ENCODE results near the gene KRT84. TPM values are rescaled to one million over a fixed set of nuclear protein-coding genes. Genes with fewer than 3 reads are reported as not detected.

The KRT84 gene
- polyA plus RNA-seq, 2 donors = 0.02 TPM; not detected in 1

- WGBS, 2 donors = 73% methylated on average over 5 of the region's 5 CpGs
- Histone ChIP-seq H3K4me3 (ENCODE audit: low read depth in 1 of 2, low read length in 2 of 2) (no peak overlapping the region), H3K4me1 (ENCODE audit: control insufficient read depth in 2 of 2, insufficient read depth in 2 of 2, low read length in 1 of 2) (peaks cover 0 to 3% of the 10 kb centered on the region in 2 donors), H3K9me3 (ENCODE audit: control insufficient read depth in 2 of 2, insufficient read depth in 1 of 2, low read depth in 1 of 2, low read length in 1 of 2) (no peaks in the 10 kb centered on the region), H3K27ac (ENCODE audit: low read depth in 2 of 2, low read length in 1 of 2) (no peak overlapping the region), H3K27me3 (ENCODE audit: control insufficient read depth in 1 of 2, insufficient read depth in 2 of 2, low read length in 2 of 2) (no peaks in the 10 kb centered on the region), H3K36me3 (ENCODE audit: control insufficient read depth in 2 of 2, insufficient read depth in 2 of 2, low read length in 1 of 2) (no peaks in the 10 kb centered on the region)
Measured at GRCh38 chr12:52358575-52359350, 26.7 kb downstream of the KRT84 start.

GRCh38 chr12:52356762-52357580 lies 28.5 kb downstream of the KRT84 start:
- Histone ChIP-seq H3K27ac (ENCODE audit: low read depth in 2 of 2, low read length in 1 of 2) (no peak overlapping the region), H3K36me3 (ENCODE audit: control insufficient read depth in 2 of 2, insufficient read depth in 2 of 2, low read length in 1 of 2) (no peaks in the 10 kb centered on the region), H3K4me3 (ENCODE audit: low read depth in 1 of 2, low read length in 2 of 2) (no peak overlapping the region), H3K27me3 (ENCODE audit: control insufficient read depth in 1 of 2, insufficient read depth in 2 of 2, low read length in 2 of 2) (no peaks in the 10 kb centered on the region), H3K9me3 (ENCODE audit: control insufficient read depth in 2 of 2, insufficient read depth in 1 of 2, low read depth in 1 of 2, low read length in 1 of 2) (no peaks in the 10 kb centered on the region), H3K4me1 (ENCODE audit: control insufficient read depth in 2 of 2, insufficient read depth in 2 of 2, low read length in 1 of 2) (peaks cover 0 to 7% of the 10 kb centered on the region in 2 donors)
- WGBS, 2 donors = 90 to 91% methylated on average over 18 to 20 of the region's 20 CpGs

GRCh38 chr12:52356031-52356761 lies 29.3 kb downstream of the KRT84 start:
- Histone ChIP-seq H3K9me3 (ENCODE audit: control insufficient read depth in 2 of 2, insufficient read depth in 1 of 2, low read depth in 1 of 2, low read length in 1 of 2) (no peaks in the 10 kb centered on the region), H3K4me1 (ENCODE audit: control insufficient read depth in 2 of 2, insufficient read depth in 2 of 2, low read length in 1 of 2) (peaks cover 0 to 7% of the 10 kb centered on the region in 2 donors), H3K27ac (ENCODE audit: low read depth in 2 of 2, low read length in 1 of 2) (no peak overlapping the region), H3K4me3 (ENCODE audit: low read depth in 1 of 2, low read length in 2 of 2) (no peak overlapping the region), H3K27me3 (ENCODE audit: control insufficient read depth in 1 of 2, insufficient read depth in 2 of 2, low read length in 2 of 2) (no peaks in the 10 kb centered on the region), H3K36me3 (ENCODE audit: control insufficient read depth in 2 of 2, insufficient read depth in 2 of 2, low read length in 1 of 2) (no peaks in the 10 kb centered on the region)
- WGBS, 2 donors = 91 to 92% methylated on average over 56 of the region's 56 CpGs

GRCh38 chr12:52355176-52355575 lies 30.3 kb downstream of the KRT84 start:
- Histone ChIP-seq H3K4me3 (ENCODE audit: low read depth in 1 of 2, low read length in 2 of 2) (no peak overlapping the region), H3K4me1 (ENCODE audit: control insufficient read depth in 2 of 2, insufficient read depth in 2 of 2, low read length in 1 of 2) (peaks cover 0 to 6% of the 10 kb centered on the region in 2 donors), H3K27me3 (ENCODE audit: control insufficient read depth in 1 of 2, insufficient read depth in 2 of 2, low read length in 2 of 2) (no peaks in the 10 kb centered on the region), H3K36me3 (ENCODE audit: control insufficient read depth in 2 of 2, insufficient read depth in 2 of 2, low read length in 1 of 2) (no peaks in the 10 kb centered on the region), H3K27ac (ENCODE audit: low read depth in 2 of 2, low read length in 1 of 2) (no peak overlapping the region), H3K9me3 (ENCODE audit: control insufficient read depth in 2 of 2, insufficient read depth in 1 of 2, low read depth in 1 of 2, low read length in 1 of 2) (no peaks in the 10 kb centered on the region)
- 93 to 94% methylated on average over 8 of the region's 8 CpGs for WGBS, 2 donors

- WGBS, 2 donors = 27 to 40% methylated on average over 5 of the region's 5 CpGs
- H3K27ac ChIP-seq (ENCODE audit: low read depth in 2 of 2, low read length in 1 of 2) = no peak overlapping the region
- H3K36me3 ChIP-seq (ENCODE audit: control insufficient read depth in 2 of 2, insufficient read depth in 2 of 2, low read length in 1 of 2) = no peaks in the 10 kb centered on the region
- H3K4me3 ChIP-seq (ENCODE audit: low read depth in 1 of 2, low read length in 2 of 2) = no peak overlapping the region
- H3K9me3 ChIP-seq (ENCODE audit: control insufficient read depth in 2 of 2, insufficient read depth in 1 of 2, low read depth in 1 of 2, low read length in 1 of 2) = no peaks in the 10 kb centered on the region
- H3K4me1 ChIP-seq (ENCODE audit: control insufficient read depth in 2 of 2, insufficient read depth in 2 of 2, low read length in 1 of 2) = peaks cover 0 to 6% of the 10 kb centered on the region in 2 donors
- no peaks in the 10 kb centered on the region for H3K27me3 ChIP-seq (ENCODE audit: control insufficient read depth in 1 of 2, insufficient read depth in 2 of 2, low read length in 2 of 2)
Measured at GRCh38 chr12:52354200-52354599, 31.3 kb downstream of the KRT84 start.

GRCh38 chr12:52353766-52354165 lies 31.7 kb downstream of the KRT84 start:
- no peak overlapping the region for H3K4me3 ChIP-seq (ENCODE audit: low read depth in 1 of 2, low read length in 2 of 2)
- no peaks in the 10 kb centered on the region for H3K9me3 ChIP-seq (ENCODE audit: control insufficient read depth in 2 of 2, insufficient read depth in 1 of 2, low read depth in 1 of 2, low read length in 1 of 2)
- 76% methylated on average over 3 of the region's 3 CpGs for WGBS, 2 donors
- H3K27ac ChIP-seq (ENCODE audit: low read depth in 2 of 2, low read length in 1 of 2) = no peak overlapping the region
- no peaks in the 10 kb centered on the region for H3K27me3 ChIP-seq (ENCODE audit: control insufficient read depth in 1 of 2, insufficient read depth in 2 of 2, low read length in 2 of 2)
- no peaks in the 10 kb centered on the region for H3K36me3 ChIP-seq (ENCODE audit: control insufficient read depth in 2 of 2, insufficient read depth in 2 of 2, low read length in 1 of 2)
- H3K4me1 ChIP-seq (ENCODE audit: control insufficient read depth in 2 of 2, insufficient read depth in 2 of 2, low read length in 1 of 2) = peaks cover 0 to 6% of the 10 kb centered on the region in 2 donors

GRCh38 chr12:52352951-52353350 lies 32.5 kb downstream of the KRT84 start:
- Histone ChIP-seq H3K27me3 (ENCODE audit: control insufficient read depth in 1 of 2, insufficient read depth in 2 of 2, low read length in 2 of 2) (no peaks in the 10 kb centered on the region), H3K27ac (ENCODE audit: low read depth in 2 of 2, low read length in 1 of 2) (no peak overlapping the region), H3K4me3 (ENCODE audit: low read depth in 1 of 2, low read length in 2 of 2) (no peak overlapping the region), H3K36me3 (ENCODE audit: control insufficient read depth in 2 of 2, insufficient read depth in 2 of 2, low read length in 1 of 2) (no peaks in the 10 kb centered on the region), H3K4me1 (ENCODE audit: control insufficient read depth in 2 of 2, insufficient read depth in 2 of 2, low read length in 1 of 2) (peaks cover 0 to 6% of the 10 kb centered on the region in 2 donors), H3K9me3 (ENCODE audit: control insufficient read depth in 2 of 2, insufficient read depth in 1 of 2, low read depth in 1 of 2, low read length in 1 of 2) (no peaks in the 10 kb centered on the region)
- WGBS, 2 donors = 80 to 92% methylated on average over 2 of the region's 2 CpGs

GRCh38 chr12:52351196-52352059 lies 34.0 kb downstream of the KRT84 start:
- no peak overlapping the region for H3K4me3 ChIP-seq (ENCODE audit: low read depth in 1 of 2, low read length in 2 of 2)
- WGBS, 2 donors = 32 to 38% methylated on average over 9 of the region's 9 CpGs
- no peak overlapping the region for H3K27ac ChIP-seq (ENCODE audit: low read depth in 2 of 2, low read length in 1 of 2)
- H3K27me3 ChIP-seq (ENCODE audit: control insufficient read depth in 1 of 2, insufficient read depth in 2 of 2, low read length in 2 of 2) = no peaks in the 10 kb centered on the region
- H3K9me3 ChIP-seq (ENCODE audit: control insufficient read depth in 2 of 2, insufficient read depth in 1 of 2, low read depth in 1 of 2, low read length in 1 of 2) = no peaks in the 10 kb centered on the region
- H3K4me1 ChIP-seq (ENCODE audit: control insufficient read depth in 2 of 2, insufficient read depth in 2 of 2, low read length in 1 of 2) = peaks cover 0 to 8% of the 10 kb centered on the region in 2 donors
- H3K36me3 ChIP-seq (ENCODE audit: control insufficient read depth in 2 of 2, insufficient read depth in 2 of 2, low read length in 1 of 2) = no peaks in the 10 kb centered on the region

- Histone ChIP-seq H3K27me3 (ENCODE audit: control insufficient read depth in 1 of 2, insufficient read depth in 2 of 2, low read length in 2 of 2) (no peaks in the 10 kb centered on the region), H3K27ac (ENCODE audit: low read depth in 2 of 2, low read length in 1 of 2) (no peak overlapping the region), H3K4me3 (ENCODE audit: low read depth in 1 of 2, low read length in 2 of 2) (no peak overlapping the region), H3K4me1 (ENCODE audit: control insufficient read depth in 2 of 2, insufficient read depth in 2 of 2, low read length in 1 of 2) (peaks cover 0 to 8% of the 10 kb centered on the region in 2 donors), H3K9me3 (ENCODE audit: control insufficient read depth in 2 of 2, insufficient read depth in 1 of 2, low read depth in 1 of 2, low read length in 1 of 2) (no peaks in the 10 kb centered on the region), H3K36me3 (ENCODE audit: control insufficient read depth in 2 of 2, insufficient read depth in 2 of 2, low read length in 1 of 2) (no peaks in the 10 kb centered on the region)
- WGBS, 2 donors = 91 to 97% methylated on average over 5 of the region's 5 CpGs
Measured at GRCh38 chr12:52350786-52351185, 34.7 kb downstream of the KRT84 start.
